HEK293 (cell line): ENCODE measurements around the gene BCKDHB.

ENCODE experiments used
- CTCF ChIA-PET: fragments of 350-600 bp; formaldehyde crosslinking; extraction: SDS; loops from one replicate; lab custom pipeline; 2021; ENCODE audit warnings: antibody characterized with exemption; lab: Yijun Ruan, JAX
- POLR2A ChIA-PET: fragments of 300-600 bp; formaldehyde crosslinking; extraction: SDS; loops from one replicate; lab custom pipeline; 2020; ENCODE audit warnings: antibody characterized with exemption, inconsistent platforms; lab: Yijun Ruan, JAX
- H3K27ac ChIP-seq: fragments of 200-500 bp; sonication (Bioruptor generic); 2 replicates; pipeline ENCODE4 v1.5.1; 2014; ENCODE audit warnings: low read depth, low read length, control low read depth, inconsistent platforms; ENCODE audit errors: extremely low read depth
- H3K36me3 ChIP-seq, 2 experiments: fragments of 200-500 bp in 1 of 2; sonication (Bioruptor generic) in 1 of 2; 1 replicate in 1 of 2; 2 replicates in 1 of 2; pipeline ENCODE4 v1.5.1; 2014 to 2017; ENCODE audit warnings: inconsistent platforms in 2 of 2, low read length in 2 of 2; ENCODE audit not compliant: control insufficient read depth in 2 of 2, insufficient read depth in 1 of 2
- H3K4me1 ChIP-seq: fragments of 200-500 bp; sonication (Bioruptor generic); 2 replicates; pipeline ENCODE4 v1.5.1; 2014; ENCODE audit warnings: mild to moderate bottlenecking, low read length, inconsistent platforms; ENCODE audit not compliant: control insufficient read depth, insufficient read depth
- H3K4me3 ChIP-seq: 2 replicates; pipeline ENCODE4 v1.5.1; 2011; ENCODE audit warnings: low read depth, mild to moderate bottlenecking, control low read depth, low read length, moderate library complexity
- H3K9me3 ChIP-seq: fragments of 200-500 bp; sonication (Bioruptor generic); 2 replicates; pipeline ENCODE4 v1.5.1; 2014; ENCODE audit warnings: low read depth, low read length, inconsistent platforms; ENCODE audit not compliant: control insufficient read depth, insufficient read depth
- GLI4 ChIP-seq: fragments of 450-650 bp; formaldehyde crosslinking; IDR thresholded peaks from 2 replicates; pipeline ENCODE4 v1.5.1; 2016; ENCODE audit warnings: missing biosample characterization, missing genetic modification characterization
- KLF7 ChIP-seq: fragments of 450-650 bp; formaldehyde crosslinking; IDR thresholded peaks from 2 replicates; pipeline ENCODE4 v1.5.1; 2016; ENCODE audit warnings: missing biosample characterization, missing genetic modification characterization, borderline replicate concordance
- KLF9 ChIP-seq: fragments of 450-650 bp; formaldehyde crosslinking; IDR thresholded peaks from 2 replicates; pipeline ENCODE4 v1.5.1; 2016; ENCODE audit warnings: missing biosample characterization, missing genetic modification characterization, low read depth
- SP2 ChIP-seq: fragments of 450-650 bp; formaldehyde crosslinking; IDR thresholded peaks from 2 replicates; pipeline ENCODE4 v1.5.1; 2016; ENCODE audit warnings: missing biosample characterization, missing genetic modification characterization
- YY2 ChIP-seq: fragments of 450-650 bp; formaldehyde crosslinking; IDR thresholded peaks from 2 replicates; pipeline ENCODE4 v1.5.1; 2016; ENCODE audit warnings: missing biosample characterization, missing genetic modification characterization
- ZBTB7A ChIP-seq: fragments of 450-650 bp; formaldehyde crosslinking; IDR thresholded peaks from 2 replicates; pipeline ENCODE4 v1.5.1; 2016; ENCODE audit warnings: low read depth, missing biosample characterization, missing genetic modification characterization
- ZNF138 ChIP-seq: fragments of 450-650 bp; formaldehyde crosslinking; IDR thresholded peaks from 2 replicates; pipeline ENCODE4 v1.5.1; 2016; ENCODE audit warnings: missing biosample characterization, missing genetic modification characterization, borderline replicate concordance
- ZNF354C ChIP-seq: fragments of 450-650 bp; formaldehyde crosslinking; IDR thresholded peaks from 2 replicates; pipeline ENCODE4 v1.5.1; 2016; ENCODE audit warnings: missing biosample characterization, missing genetic modification characterization, low read depth, borderline replicate concordance
- ZNF426 ChIP-seq: fragments of 450-650 bp; formaldehyde crosslinking; IDR thresholded peaks from 2 replicates; pipeline ENCODE4 v1.5.1; 2017; ENCODE audit warnings: missing biosample characterization, missing genetic modification characterization, mild to moderate bottlenecking, inconsistent platforms, moderate library complexity
- ZNF501 ChIP-seq: fragments of 450-650 bp; formaldehyde crosslinking; IDR thresholded peaks from 2 replicates; pipeline ENCODE4 v1.5.1; 2016; ENCODE audit warnings: missing biosample characterization, missing genetic modification characterization
- ZNF555 ChIP-seq: fragments of 450-650 bp; formaldehyde crosslinking; conservative IDR thresholded peaks from 2 replicates; pipeline ENCODE4 v1.5.1; 2017; ENCODE audit warnings: missing biosample characterization, mild to moderate bottlenecking, missing genetic modification characterization, inconsistent platforms
- ZNF621 ChIP-seq: fragments of 450-650 bp; formaldehyde crosslinking; IDR thresholded peaks from 2 replicates; pipeline ENCODE4 v1.5.1; 2017; ENCODE audit warnings: missing biosample characterization, missing genetic modification characterization
- ZNF658 ChIP-seq: fragments of 450-650 bp; formaldehyde crosslinking; IDR thresholded peaks from 2 replicates; pipeline ENCODE4; 2016; ENCODE audit warnings: missing biosample characterization, missing genetic modification characterization
- ZNF664 ChIP-seq: fragments of 450-650 bp; formaldehyde crosslinking; IDR thresholded peaks from 2 replicates; pipeline ENCODE4 v1.5.1; 2016; ENCODE audit warnings: missing biosample characterization, missing genetic modification characterization
- ZNF677 ChIP-seq: fragments of 450-650 bp; IDR thresholded peaks from 2 replicates; pipeline ENCODE4 v1.5.0; 2018; ENCODE audit warnings: missing biosample characterization, mild to moderate bottlenecking, missing genetic modification characterization, moderate library complexity
- ZNF76 ChIP-seq: fragments of 450-650 bp; formaldehyde crosslinking; IDR thresholded peaks from 2 replicates; pipeline ENCODE4; 2016; ENCODE audit warnings: low read depth, missing biosample characterization, missing genetic modification characterization, borderline replicate concordance
- ZNF830 ChIP-seq: fragments of 450-650 bp; IDR thresholded peaks from 2 replicates; pipeline ENCODE4 v1.5.0; 2018; ENCODE audit warnings: missing biosample characterization, missing genetic modification characterization, low read depth, mild to moderate bottlenecking, moderate library complexity
- TF ChIP-seq, protein P1 (sequence below): fragments of 450-650 bp; IDR thresholded peaks from 2 replicates; pipeline ENCODE4 v1.5.1; 2018; ENCODE audit warnings: missing biosample characterization, mild to moderate bottlenecking, missing genetic modification characterization
- TF ChIP-seq, protein P2 (sequence below): fragments of 450-650 bp; formaldehyde crosslinking; IDR thresholded peaks from 2 replicates; pipeline ENCODE4 v1.5.1; 2016; ENCODE audit warnings: missing biosample characterization, missing genetic modification characterization
- TF ChIP-seq, protein P3 (sequence below): fragments of 450-650 bp; formaldehyde crosslinking; IDR thresholded peaks from 2 replicates; pipeline ENCODE4 v1.5.1; 2017; ENCODE audit warnings: missing biosample characterization, mild to moderate bottlenecking, missing genetic modification characterization, moderate library complexity

Gene BCKDHB

DNA sequence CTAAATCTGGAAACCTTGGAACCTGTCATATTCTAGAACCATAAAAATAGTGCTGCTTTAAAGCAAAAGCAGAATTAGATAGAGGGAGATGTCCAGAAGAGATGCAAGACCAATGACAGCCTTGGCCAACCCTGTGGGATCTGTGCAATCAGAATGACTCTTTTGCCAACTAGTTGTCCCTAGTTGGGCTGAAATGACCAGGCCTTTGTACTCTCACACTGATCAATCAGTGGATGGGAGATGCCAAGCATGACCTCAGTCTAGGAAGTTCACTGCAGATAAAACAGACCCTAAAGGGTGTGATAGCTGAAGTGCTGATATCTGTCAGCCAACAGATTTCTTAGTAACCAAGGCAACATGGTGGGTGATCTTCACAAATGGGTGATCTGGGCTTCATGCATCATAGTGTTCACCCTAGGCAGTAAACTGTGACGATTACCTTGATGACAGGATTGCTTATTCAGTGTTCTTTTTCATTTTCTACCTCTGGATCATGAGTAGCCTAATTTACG is 52.1 kb downstream of the BCKDHB start:
- no peak overlapping the region for H3K27ac ChIP-seq

DNA sequence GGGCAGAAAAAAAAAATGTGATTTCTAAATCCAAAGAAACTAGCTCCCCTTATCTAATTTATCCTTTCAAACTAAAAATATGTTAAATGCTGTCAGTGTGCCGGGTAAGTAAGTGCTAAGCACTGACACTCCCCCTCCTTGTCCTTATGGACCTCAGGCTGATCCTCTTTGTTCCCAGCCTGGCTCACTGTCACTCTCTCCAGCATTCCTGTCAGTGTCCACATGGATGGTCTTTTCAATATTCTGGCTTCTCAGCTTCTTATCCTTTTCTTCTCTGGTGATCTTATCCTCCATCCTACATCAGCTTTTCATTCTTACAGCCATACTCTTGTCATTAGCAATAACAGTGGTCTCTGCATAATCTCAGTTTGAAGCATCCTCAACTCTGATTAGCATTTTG is 55.0 kb downstream of the BCKDHB start:
- POLR2A ChIA-PET = no interaction called here
- no peak for TF ChIP-seq ZBTB7A (tag by site-specific recombination)
- TF ChIP-seq ZNF555 = no peak
- TF ChIP-seq ZNF677 (tag by site-specific recombination) = no peak
- TF ChIP-seq ZNF830 (tag by site-specific recombination) = no peak
- no peak for TF ChIP-seq YY2 (tag by site-specific recombination)
- TF ChIP-seq, protein P1, sequence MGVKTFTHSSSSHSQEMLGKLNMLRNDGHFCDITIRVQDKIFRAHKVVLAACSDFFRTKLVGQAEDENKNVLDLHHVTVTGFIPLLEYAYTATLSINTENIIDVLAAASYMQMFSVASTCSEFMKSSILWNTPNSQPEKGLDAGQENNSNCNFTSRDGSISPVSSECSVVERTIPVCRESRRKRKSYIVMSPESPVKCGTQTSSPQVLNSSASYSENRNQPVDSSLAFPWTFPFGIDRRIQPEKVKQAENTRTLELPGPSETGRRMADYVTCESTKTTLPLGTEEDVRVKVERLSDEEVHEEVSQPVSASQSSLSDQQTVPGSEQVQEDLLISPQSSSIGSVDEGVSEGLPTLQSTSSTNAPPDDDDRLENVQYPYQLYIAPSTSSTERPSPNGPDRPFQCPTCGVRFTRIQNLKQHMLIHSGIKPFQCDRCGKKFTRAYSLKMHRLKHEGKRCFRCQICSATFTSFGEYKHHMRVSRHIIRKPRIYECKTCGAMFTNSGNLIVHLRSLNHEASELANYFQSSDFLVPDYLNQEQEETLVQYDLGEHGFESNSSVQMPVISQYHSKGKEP (tag by site-specific recombination) = no peak
- TF ChIP-seq, all 188 proteins: peak for 0
- CTCF ChIA-PET = interaction anchor here (0.6 to 0.8 kb wide), 2 partner anchors 10 to 212 kb away, joined by 3 read pairs; no protein-coding TSS in a partner anchor
- Histone ChIP-seq H3K27ac (no peak overlapping the region), H3K4me1 (no peaks in the 10 kb centered on the region), H3K9me3 (no peaks in the 10 kb centered on the region), H3K36me3 (no peaks in the 10 kb centered on the region), H3K4me3 (no peak overlapping the region)

More for the DNA sequence above, 52.1 kb downstream of the BCKDHB start:
- no peaks in the 10 kb centered on the region for H3K4me1 ChIP-seq
- CTCF ChIA-PET = interaction anchor here (0.7 kb wide), 1 partner anchor 17 kb away, joined by 3 read pairs; no protein-coding TSS in a partner anchor
- POLR2A ChIA-PET = no interaction called here
- no peak for TF ChIP-seq ZNF138
- no peak for TF ChIP-seq ZNF426 (tag by site-specific recombination)
- TF ChIP-seq YY2 (tag by site-specific recombination) = no peak
- TF ChIP-seq ZNF501 (tag by site-specific recombination) = no peak
- TF ChIP-seq, protein P2, sequence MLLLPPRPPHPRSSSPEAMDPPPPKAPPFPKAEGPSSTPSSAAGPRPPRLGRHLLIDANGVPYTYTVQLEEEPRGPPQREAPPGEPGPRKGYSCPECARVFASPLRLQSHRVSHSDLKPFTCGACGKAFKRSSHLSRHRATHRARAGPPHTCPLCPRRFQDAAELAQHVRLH (tag by site-specific recombination) = no peak
- no peak for TF ChIP-seq GLI4 (tag by site-specific recombination)
- TF ChIP-seq KLF9 (tag by site-specific recombination) = no peak
- TF ChIP-seq ZNF664 (tag by site-specific recombination) = no peak
- TF ChIP-seq ZNF354C = no peak
- no peak for TF ChIP-seq ZNF76 (tag by site-specific recombination)
- no peak for TF ChIP-seq KLF7 (tag by site-specific recombination)
- no peak for TF ChIP-seq ZNF658 (tag by site-specific recombination)
- no peak for TF ChIP-seq SP2 (tag by site-specific recombination)
- TF ChIP-seq, protein P3, sequence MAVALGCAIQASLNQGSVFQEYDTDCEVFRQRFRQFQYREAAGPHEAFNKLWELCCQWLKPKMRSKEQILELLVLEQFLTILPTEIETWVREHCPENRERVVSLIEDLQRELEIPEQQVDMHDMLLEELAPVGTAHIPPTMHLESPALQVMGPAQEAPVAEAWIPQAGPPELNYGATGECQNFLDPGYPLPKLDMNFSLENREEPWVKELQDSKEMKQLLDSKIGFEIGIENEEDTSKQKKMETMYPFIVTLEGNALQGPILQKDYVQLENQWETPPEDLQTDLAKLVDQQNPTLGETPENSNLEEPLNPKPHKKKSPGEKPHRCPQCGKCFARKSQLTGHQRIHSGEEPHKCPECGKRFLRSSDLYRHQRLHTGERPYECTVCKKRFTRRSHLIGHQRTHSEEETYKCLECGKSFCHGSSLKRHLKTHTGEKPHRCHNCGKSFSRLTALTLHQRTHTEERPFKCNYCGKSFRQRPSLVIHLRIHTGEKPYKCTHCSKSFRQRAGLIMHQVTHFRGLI (tag by site-specific recombination) = no peak
- no peak for TF ChIP-seq ZNF621 (tag by site-specific recombination)
- TF ChIP-seq, all 188 proteins: peak for 0
- no peaks in the 10 kb centered on the region for H3K36me3 ChIP-seq
- no peak overlapping the region for H3K4me3 ChIP-seq
- no peaks in the 10 kb centered on the region for H3K9me3 ChIP-seq
